Uterus (tissue), 2 donors: Measurements from ENCODE around the gene TBC1D19.

Experiments used
- CTCF ChIP-seq, 4 experiments: fragments of 200-600 bp in 2 of 4; fragments of 450-650 bp in 2 of 4; sonication (generic) in 2 of 4; IDR thresholded peaks; one replicate each; pipeline ENCODE4 v1.5.1; 2016 to 2019; ENCODE audit warnings: antibody characterized with exemption in 4 of 4, mild to moderate bottlenecking in 2 of 4, moderate library complexity in 1 of 4
- POLR2A ChIP-seq, 2 donors: fragments of 450-650 bp; IDR thresholded peaks; one replicate each; pipeline ENCODE4 v1.6.1; 2016; ENCODE audit warnings: antibody characterized with exemption in 2 of 2, mild to moderate bottlenecking in 1 of 2, moderate library complexity in 1 of 2

DNA sequence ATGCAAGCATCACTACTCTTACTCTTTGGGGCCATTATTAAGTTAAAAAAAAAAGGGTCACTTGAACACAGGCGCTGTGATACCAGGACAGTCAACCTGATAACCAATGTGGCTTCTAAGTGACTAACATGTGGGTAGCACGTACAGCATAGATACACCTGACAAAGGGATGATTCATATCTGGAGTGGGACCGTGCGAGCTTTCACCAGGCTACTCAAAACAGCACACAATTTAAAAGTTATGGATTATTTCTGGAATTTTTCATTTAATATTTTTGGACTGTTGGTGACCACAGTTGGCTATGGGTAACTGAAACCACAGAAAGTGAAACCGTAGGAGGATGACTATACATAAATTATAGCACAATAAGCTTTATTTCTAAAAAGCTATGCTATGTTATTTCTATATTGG, 162.9 kb downstream of the TBC1D19 start:
- TF ChIP-seq CTCF (IDR thresholded peaks at IDR 0.05) = no peak
- TF ChIP-seq POLR2A (IDR thresholded peaks at IDR 0.05) = no peak
